Osteoblast (primary cell): ENCODE data around the gene AATK. TPM values are rescaled to one million over a fixed set of nuclear protein-coding genes. Genes with fewer than 3 reads are reported as not detected.

Experiments
- DNase-seq: peaks from one replicate; pipeline ENCODE4 v3.0.0; 2011; ENCODE audit warnings: low spot score, mixed read lengths; ENCODE audit not compliant: insufficient read length; ENCODE audit errors: missing footprints
- H2AFZ ChIP-seq: 2 replicates; pipeline ENCODE4 v1.6.0; 2011; ENCODE audit warnings: mild to moderate bottlenecking, low read length
- H3K27ac ChIP-seq: 2 replicates; pipeline ENCODE4 v1.5.1; 2011; ENCODE audit warnings: mild to moderate bottlenecking, low read depth, low read length, moderate library complexity
- H3K27me3 ChIP-seq: 2 replicates; pipeline ENCODE4 v1.6.0; 2012; ENCODE audit warnings: mild to moderate bottlenecking, control low read depth, inconsistent platforms, low read length, moderate library complexity; ENCODE audit not compliant: insufficient read depth
- H3K36me3 ChIP-seq: 2 replicates; pipeline ENCODE4 v1.5.1; 2011; ENCODE audit warnings: mild to moderate bottlenecking, low read length, control low read depth, moderate library complexity; ENCODE audit not compliant: insufficient read depth
- H3K4me1 ChIP-seq: 2 replicates; pipeline ENCODE4 v1.5.1; 2011; ENCODE audit warnings: mild to moderate bottlenecking, low read length, control low read depth, moderate library complexity; ENCODE audit not compliant: insufficient read depth
- H3K4me2 ChIP-seq: 2 replicates; pipeline ENCODE4 v1.6.0; 2011; ENCODE audit warnings: mild to moderate bottlenecking, low read length; ENCODE audit not compliant: insufficient read depth
- H3K4me3 ChIP-seq: fragments of 200-600 bp; sonication (generic); 3 replicates; pipeline ENCODE4 v1.5.1; 2012; ENCODE audit warnings: mild to moderate bottlenecking, low read length, inconsistent platforms; ENCODE audit not compliant: insufficient read depth
- H3K79me2 ChIP-seq: 2 replicates; pipeline ENCODE4 v1.6.0; 2012; ENCODE audit warnings: mild to moderate bottlenecking, low read length, control low read depth, inconsistent platforms; ENCODE audit not compliant: insufficient read depth
- H3K9me3 ChIP-seq: 2 replicates; pipeline ENCODE4 v1.5.1; 2011; ENCODE audit warnings: low read depth, low read length, control low read depth
- H4K20me1 ChIP-seq: 2 replicates; pipeline ENCODE4 v1.6.0; 2012; ENCODE audit warnings: mild to moderate bottlenecking, low read length, control low read depth; ENCODE audit not compliant: insufficient read depth
- total RNA-seq: library from RNA; depleted of rRNA; stranded (reverse); fragments of >200 nt; gene quantifications from 2 replicates; pipeline ENCODE4 v1.2.3, GENCODE V29; 2012
- TF ChIP-seq, protein P1 (sequence below): IDR thresholded peaks from 2 replicates; pipeline ENCODE4 v1.5.1; 2011; ENCODE audit warnings: mild to moderate bottlenecking, low read depth, low read length, moderate library complexity; ENCODE audit errors: extremely low read depth

Gene AATK
- total RNA-seq, 1 donor, result under 0.01 TPM

DNA sequence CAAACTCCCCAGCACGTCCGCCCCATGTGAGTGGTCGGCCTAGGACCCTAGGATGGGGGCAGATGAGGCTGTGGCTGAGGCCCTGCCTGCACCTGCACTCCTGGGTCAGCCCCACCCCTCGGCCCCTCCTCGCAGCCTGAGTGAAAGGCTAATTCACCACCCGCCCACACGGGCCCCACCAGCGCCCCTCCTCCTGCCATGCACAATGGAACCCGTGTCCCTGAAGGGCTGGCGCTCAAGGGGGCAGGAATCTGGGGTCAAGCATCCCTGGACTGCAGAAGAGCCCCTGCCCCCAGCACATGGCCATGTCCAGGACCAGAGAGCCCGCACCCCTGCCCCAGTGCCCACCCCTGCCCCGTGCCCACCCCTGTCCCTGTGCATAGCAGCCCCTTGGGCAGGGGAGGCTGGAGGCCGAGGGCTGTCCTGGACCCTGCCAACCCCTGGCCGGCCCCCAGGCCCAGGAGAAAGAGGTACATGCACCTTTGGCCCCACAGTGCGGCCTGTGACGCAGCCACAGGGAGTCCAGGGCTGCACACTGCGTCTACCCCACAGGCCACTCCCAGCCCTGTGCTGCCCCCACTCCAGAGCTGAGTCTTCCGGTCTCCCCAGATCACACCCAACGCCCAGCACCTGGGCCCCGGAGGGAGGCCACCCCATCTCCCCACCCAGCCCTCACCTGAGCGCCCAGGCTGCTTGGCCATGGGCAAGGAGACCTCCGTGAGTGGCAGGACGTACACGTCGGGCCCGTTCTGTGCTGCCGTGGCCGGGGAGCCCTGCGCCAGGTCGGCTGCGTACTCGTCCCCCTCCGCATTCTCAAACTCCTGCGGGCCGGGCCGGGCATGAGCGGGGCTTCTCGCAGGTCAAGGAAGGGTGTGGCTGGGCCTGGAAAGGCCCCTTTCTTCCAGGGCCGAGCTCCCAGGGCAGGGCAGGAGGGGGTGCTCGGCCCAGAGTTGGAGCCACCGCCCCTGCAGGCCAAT, 35.3 kb downstream of the AATK start:
- no peaks in the 10 kb centered on the region for H3K36me3 ChIP-seq
- no peak overlapping the region for H3K4me3 ChIP-seq
- no peaks in the 10 kb centered on the region for H3K9me3 ChIP-seq
- H2AFZ ChIP-seq, result no peak overlapping the region
- TF ChIP-seq, protein P1, sequence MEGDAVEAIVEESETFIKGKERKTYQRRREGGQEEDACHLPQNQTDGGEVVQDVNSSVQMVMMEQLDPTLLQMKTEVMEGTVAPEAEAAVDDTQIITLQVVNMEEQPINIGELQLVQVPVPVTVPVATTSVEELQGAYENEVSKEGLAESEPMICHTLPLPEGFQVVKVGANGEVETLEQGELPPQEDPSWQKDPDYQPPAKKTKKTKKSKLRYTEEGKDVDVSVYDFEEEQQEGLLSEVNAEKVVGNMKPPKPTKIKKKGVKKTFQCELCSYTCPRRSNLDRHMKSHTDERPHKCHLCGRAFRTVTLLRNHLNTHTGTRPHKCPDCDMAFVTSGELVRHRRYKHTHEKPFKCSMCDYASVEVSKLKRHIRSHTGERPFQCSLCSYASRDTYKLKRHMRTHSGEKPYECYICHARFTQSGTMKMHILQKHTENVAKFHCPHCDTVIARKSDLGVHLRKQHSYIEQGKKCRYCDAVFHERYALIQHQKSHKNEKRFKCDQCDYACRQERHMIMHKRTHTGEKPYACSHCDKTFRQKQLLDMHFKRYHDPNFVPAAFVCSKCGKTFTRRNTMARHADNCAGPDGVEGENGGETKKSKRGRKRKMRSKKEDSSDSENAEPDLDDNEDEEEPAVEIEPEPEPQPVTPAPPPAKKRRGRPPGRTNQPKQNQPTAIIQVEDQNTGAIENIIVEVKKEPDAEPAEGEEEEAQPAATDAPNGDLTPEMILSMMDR, result no peak
- no peaks in the 10 kb centered on the region for H3K79me2 ChIP-seq
- H3K27ac ChIP-seq, result no peak overlapping the region
- H4K20me1 ChIP-seq, result no peaks in the 10 kb centered on the region
- no peaks in the 10 kb centered on the region for H3K4me1 ChIP-seq
- H3K27me3 ChIP-seq, result peaks cover 2% of the 10 kb centered on the region
- DNase-seq, result no peak
- H3K4me2 ChIP-seq, result no peak overlapping the region

DNA sequence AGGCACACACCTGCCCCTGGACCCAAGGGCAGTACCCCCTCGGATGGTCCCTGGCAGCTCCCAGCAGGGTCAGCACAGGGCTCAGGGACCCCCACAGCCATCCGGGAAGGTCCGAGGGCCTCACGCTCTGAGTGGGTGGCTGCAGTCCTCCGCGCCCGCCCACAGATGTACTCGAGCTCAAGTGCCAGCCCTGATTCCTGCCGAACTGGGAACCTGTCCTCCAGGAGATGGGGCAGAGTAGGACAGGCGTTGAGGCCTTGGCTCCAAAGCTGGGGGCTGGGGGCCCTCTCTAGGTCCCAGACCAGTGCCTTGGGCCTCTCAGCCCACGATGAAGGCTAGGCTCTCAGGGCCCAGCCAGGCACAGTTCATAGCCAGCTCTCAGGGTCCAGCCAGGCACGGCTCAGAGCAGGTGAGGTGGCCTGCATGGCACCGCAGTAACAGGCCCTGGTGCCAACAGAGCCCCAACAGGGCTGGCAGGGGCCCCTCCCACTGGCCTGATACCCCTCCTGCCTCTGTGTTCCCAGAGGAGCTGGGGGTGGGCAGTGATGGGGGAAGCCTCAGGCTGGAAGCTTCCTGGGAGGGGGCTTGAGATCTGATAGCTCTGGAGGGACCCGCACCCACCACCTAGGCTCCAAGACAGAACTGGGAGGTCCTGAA, 36.2 kb downstream of the AATK start:
- H3K27ac ChIP-seq, result no peak overlapping the region
- no peak for DNase-seq
- no peak overlapping the region for H3K4me3 ChIP-seq
- H3K36me3 ChIP-seq, result no peaks in the 10 kb centered on the region
- H3K4me2 ChIP-seq, result no peak overlapping the region
- no peaks in the 10 kb centered on the region for H3K79me2 ChIP-seq
- H3K4me1 ChIP-seq, result no peaks in the 10 kb centered on the region
- TF ChIP-seq, protein P1, result no peak
- no peaks in the 10 kb centered on the region for H4K20me1 ChIP-seq
- peaks cover 2% of the 10 kb centered on the region for H3K27me3 ChIP-seq
- H3K9me3 ChIP-seq, result no peaks in the 10 kb centered on the region
- no peak overlapping the region for H2AFZ ChIP-seq

DNA sequence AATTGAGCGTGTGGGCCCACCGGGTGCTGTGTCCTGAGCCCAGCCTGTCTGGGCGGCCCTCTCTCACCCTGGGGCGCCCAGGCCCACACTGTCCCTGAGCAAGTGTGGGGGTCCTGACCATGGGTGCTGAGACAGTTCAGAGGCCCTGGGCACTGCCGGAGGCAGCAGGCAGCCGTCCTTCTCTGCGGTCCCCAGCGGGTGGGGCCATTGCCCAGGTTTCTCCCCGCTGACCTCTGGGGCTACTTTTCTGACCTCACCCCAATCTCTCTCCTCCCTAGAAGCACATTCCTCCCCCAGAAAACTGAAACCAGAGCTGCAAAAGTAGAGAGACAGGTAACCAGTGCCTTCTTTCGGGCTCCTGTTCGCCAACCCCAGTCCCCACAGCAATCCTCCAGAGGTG, 36.7 kb downstream of the AATK start:
- DNase-seq, result no peak
- no peak overlapping the region for H3K4me3 ChIP-seq
- no peaks in the 10 kb centered on the region for H3K79me2 ChIP-seq
- no peak overlapping the region for H3K27ac ChIP-seq
- H3K9me3 ChIP-seq, result no peaks in the 10 kb centered on the region
- TF ChIP-seq, protein P1, result no peak
- H3K27me3 ChIP-seq, result peaks cover 2% of the 10 kb centered on the region
- H3K36me3 ChIP-seq, result no peaks in the 10 kb centered on the region
- H2AFZ ChIP-seq, result no peak overlapping the region
- H3K4me1 ChIP-seq, result no peaks in the 10 kb centered on the region
- H3K4me2 ChIP-seq, result no peak overlapping the region
- no peaks in the 10 kb centered on the region for H4K20me1 ChIP-seq

GRCh38 chr17:81128774-81129173, 37.2 kb downstream of the AATK start:
- Histone ChIP-seq H3K27ac (no peak overlapping the region), H3K79me2 (no peaks in the 10 kb centered on the region), H3K4me3 (no peak overlapping the region), H3K27me3 (peaks cover 2% of the 10 kb centered on the region), H4K20me1 (no peaks in the 10 kb centered on the region), H3K9me3 (no peaks in the 10 kb centered on the region), H3K4me1 (no peaks in the 10 kb centered on the region), H2AFZ (no peak overlapping the region), H3K4me2 (no peak overlapping the region), H3K36me3 (no peaks in the 10 kb centered on the region)
- DNase-seq, result no peak
- TF ChIP-seq, protein P1, result no peak
